NCI-H2171 (cell line): Measurements from ENCODE around the gene SGCD.
A peak's percentile ranks its signal among the peaks of the same experiment; 100 is the strongest.

Experiments used
- DNase-seq: peaks from one replicate; lab custom pipeline; 2025; lab: John Stamatoyannopoulos, UW

SGCD gene

GRCh38 chr5:156459812-156460385, 132.9 kb downstream of the SGCD start:
- DNase-seq = no peak

- DNase-seq = no peak
These were observed 133.5 kb downstream of the SGCD start for GRCh38 chr5:156460471-156460870.

DNA sequence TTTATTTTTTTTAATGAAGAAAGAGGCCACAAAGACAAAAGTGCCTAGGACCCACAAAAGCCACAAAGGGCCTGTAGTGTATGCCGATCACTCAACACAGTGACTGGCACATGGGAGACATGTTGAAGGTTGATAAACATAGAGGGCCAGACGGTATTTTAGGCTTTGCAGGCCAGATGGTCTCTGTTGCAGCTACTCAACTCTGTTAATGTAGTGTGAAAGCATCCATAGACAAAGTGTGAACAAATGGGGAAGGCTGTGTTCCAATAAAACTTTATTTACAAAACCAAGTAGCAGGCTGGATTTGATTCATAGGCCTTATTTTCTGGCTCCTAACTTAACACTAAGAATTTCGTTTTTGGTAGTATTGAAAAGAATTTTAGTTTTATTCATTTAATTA, 139.9 kb downstream of the SGCD start:
- no peak for DNase-seq

- no peak for DNase-seq
These were observed 142.7 kb downstream of the SGCD start for GRCh38 chr5:156469636-156470035.

DNA sequence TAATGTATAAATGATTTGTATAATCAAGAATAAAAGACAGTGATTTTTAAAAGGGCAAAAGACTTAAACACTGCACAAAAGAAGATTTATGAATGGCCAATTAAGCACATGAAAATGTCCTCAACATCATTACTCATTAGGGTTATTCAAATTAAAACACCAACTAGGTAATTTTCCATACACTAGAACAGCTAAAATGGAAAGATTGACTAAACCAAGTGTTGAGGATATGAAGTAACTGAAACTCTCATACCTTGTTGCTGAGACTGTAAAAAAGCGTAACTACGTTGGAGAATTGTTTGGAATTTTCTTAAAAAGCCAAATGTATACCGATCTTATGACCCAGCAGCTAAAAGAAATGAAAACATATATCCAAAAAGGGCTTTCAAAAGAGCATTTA, 144.9 kb downstream of the SGCD start:
- no peak for DNase-seq

- no peak for DNase-seq
These were observed 146.4 kb downstream of the SGCD start for GRCh38 chr5:156473269-156473908.

DNA sequence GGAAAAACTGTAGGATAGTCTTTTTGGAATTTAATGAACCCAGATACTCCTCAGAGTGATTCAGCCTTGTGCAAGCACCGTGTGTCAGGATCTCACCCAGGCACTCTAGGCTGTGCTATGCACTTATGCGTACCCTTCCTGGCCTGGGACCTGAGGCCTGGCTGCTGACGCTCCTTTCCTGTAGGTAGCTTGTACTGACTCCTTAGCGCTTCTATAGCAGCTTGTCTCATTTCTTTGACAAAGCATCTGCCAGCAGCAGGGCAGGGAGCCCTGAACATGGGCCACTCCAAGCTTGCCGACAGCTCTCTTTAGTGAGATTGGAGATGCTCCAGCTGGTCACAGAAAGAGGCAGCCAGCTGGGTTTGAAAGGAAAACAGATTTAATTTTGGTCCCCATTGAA, 147.3 kb downstream of the SGCD start:
- DNase-seq = peak; percentile 71

GRCh38 chr5:156475182-156476157, 148.5 kb downstream of the SGCD start:
- DNase-seq = no peak

- DNase-seq = no peak
These were observed 149.2 kb downstream of the SGCD start for GRCh38 chr5:156476158-156476551.

GRCh38 chr5:156476678-156477077, 149.7 kb downstream of the SGCD start:
- no peak for DNase-seq

GRCh38 chr5:156477196-156477595, 150.2 kb downstream of the SGCD start:
- no peak for DNase-seq

GRCh38 chr5:156479849-156480248, 152.9 kb downstream of the SGCD start:
- peak; percentile 51 for DNase-seq

DNA sequence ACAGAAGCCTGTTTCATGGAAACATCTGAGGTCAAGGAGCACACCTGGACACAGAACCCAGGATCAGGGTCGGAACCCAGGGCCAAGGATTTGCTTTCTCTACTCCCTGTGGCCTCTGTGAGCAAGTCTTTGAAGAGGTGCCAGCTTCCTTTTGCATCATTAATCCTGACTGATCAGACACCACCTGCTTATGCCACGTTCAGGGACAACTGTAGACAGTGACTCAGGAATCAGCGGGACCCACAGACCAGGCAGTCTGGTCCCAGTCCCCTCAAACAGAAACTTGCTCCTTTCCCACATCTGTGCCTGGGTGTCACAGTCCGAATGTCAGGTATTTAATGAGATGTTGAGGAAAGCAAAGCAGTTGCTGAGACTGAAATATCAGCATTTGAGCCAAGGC, 154.8 kb downstream of the SGCD start:
- DNase-seq = peak; percentile 56

DNA sequence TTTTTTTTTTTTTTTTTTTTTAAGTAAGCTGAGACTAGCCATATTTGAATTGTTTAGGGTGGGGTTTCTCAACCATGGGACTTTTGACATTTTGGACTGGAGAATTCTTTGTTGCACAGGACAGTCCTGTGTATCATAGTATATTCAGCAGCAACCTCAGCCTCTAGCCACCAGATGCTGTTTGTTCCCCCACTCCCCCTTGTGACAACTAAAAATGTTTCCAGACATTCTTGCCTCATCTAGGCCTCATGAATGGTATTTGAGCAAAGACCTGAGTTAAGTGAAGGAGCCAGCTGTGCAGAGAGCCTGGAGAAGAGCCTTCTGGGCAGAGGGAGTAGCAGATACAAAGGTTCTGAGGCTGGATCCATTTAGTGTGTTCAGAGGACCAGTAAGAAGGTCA, 155.9 kb downstream of the SGCD start:
- DNase-seq = no peak

GRCh38 chr5:156486394-156487238, 159.7 kb downstream of the SGCD start:
- no peak for DNase-seq

DNA sequence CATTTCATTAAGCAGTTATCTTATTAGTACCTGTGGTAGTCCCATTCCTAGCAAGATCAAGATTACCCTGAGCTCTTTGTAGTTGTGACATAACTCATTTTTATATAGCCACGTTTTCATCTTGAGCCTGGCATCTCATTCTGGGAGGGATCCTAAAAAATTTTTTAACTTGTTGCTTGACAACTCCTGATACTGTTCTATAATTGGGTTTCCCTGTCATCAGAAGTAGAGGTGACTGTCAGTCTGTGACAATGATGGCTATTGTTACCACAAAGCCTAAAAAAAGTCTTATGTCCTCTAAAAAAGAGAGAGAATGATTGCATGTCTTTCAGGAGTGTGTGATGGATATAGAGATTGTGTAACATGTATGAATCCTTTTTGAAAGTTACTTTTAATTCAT, 164.8 kb downstream of the SGCD start:
- no peak for DNase-seq

- no peak for DNase-seq
These were observed 169.3 kb downstream of the SGCD start for GRCh38 chr5:156496291-156496690.

DNA sequence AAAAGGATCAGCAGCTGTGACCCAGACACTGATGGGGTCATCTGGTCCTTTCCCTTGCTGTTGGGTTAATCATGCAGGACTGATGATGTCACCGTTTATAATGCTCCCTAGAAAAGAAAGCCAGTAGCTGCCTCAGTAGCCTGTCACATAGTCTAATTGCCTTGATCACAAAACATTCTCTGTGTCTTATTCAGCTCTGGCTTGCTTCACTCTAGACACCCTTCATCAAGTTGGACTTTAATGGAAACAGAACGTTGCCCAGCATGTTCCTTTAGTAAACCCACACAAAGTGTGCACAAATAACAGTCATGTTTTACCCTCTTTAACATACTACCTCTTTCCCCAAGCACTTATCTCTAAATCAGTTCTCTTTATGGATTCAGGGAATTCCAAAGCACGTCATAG, 170.8 kb downstream of the SGCD start:
- DNase-seq = no peak

- DNase-seq = no peak
These were observed 171.4 kb downstream of the SGCD start for GRCh38 chr5:156498226-156498980.

GRCh38 chr5:156500755-156501154, 173.8 kb downstream of the SGCD start:
- no peak for DNase-seq

DNA sequence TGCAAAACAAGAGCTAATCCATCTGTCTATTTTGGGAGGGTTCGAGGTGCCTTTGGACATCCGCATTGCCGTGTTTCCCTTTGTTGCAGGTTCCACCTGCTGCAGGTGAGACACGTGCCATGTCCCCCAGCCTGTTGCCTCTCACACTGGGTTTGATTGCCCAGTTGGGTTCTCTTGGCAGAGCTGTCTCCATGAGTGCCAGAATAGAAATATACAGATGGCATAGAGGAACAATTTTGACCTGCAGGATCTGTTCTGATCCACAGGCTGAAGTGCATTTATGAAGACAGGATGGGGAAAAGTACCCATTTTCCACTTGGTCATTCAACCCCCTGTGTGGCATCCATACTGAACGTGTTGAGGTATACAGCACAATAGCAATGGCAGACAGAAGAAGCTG, 178.1 kb downstream of the SGCD start:
- no peak for DNase-seq
